Stimulated activated CD4-positive, alpha-beta T cell treated with anti-CD3 and anti-CD28 coated beads, TNF-alpha, amount 100 ng/mL, for 24 hours (primary cell): Measurements from ENCODE around the gene LINC00305.

Source experiments
- DNase-seq, 3 experiments: peaks; one replicate each; pipeline ENCODE4 v3.0.0-alpha.2; 2020; ENCODE audit warnings: low read depth in 3 of 3

Gene LINC00305

GRCh38 chr18:64115881-64116280, 33.0 kb downstream of the LINC00305 start:
- DNase-seq, result no peak

- no peak for DNase-seq
These were observed 36.9 kb downstream of the LINC00305 start for GRCh38 chr18:64111950-64112349.

DNA sequence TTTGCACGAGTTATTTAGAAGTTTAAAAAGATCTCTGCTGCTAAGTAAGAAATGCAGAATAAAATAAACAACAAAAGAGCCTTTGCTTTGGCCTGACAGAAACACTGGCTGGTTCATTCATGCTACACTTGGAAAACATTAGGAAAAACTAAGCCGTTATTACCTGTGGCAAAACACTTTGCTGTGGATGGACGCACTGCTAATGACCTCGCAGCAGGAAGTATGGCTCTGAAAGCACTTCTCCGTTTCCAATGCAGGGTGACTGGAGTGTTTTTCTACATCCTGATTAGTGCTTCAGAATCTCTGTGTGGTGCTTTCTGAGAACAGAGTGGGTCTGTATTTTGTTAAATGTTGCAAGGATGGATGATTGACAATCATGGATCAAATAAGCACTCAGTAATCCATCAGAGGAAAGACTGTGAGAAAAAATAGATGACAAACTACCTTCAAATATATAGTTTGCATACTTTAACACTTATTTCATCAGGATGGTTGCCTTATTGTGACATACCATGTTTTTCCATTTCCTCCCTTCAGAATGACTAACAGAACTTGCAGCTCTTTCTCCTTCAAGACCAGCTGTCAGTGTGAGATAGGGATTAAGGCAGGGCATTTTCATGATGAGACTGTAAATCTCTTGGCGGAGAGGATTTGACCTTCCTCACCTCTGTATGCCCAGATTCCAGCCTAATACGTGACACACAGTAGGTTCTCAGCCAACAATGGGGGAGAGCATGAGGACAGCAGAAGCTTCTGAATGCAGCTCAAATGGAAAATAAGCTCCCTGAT, 38.0 kb downstream of the LINC00305 start:
- DNase-seq, result no peak

- no peak for DNase-seq
These were observed 44.9 kb downstream of the LINC00305 start for GRCh38 chr18:64103986-64104385.

DNA sequence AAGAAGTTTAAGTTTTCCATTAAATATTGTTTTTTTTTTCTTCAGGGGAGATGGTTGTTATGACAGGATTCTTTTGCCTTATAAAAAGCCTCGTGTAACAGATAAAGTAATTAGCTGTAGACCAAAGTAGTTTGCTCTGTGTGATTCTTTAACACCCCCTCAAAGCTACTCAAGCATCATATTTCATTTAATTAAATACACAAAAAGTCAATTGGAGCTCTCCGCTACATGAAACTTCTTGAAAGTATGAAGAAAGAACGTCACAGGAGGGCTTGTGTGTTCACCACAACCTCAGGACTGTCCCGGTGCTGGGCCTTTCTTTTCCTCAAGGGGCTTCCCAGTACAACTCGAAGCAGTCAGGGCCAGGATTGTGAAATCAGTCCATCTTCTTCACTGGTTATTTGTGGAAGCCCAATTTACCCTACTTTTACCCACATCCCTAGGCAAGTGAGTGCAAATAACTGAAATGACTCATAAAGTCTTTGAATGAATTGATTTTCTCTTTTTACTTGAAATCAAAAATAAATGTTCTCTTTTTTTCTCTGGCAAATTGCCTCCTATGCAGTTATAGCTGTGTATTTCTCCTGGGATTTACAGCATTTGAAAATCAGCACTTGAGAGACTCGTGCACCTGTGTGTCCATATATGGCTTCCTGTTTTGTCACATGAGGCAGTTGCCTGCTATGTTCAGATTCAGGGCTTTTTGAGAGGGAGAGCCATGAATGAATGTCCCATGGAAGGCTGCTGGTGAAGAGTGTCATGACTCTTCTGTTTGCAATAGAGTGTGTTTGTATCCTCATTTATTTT, 48.6 kb downstream of the LINC00305 start:
- no peak for DNase-seq

DNA sequence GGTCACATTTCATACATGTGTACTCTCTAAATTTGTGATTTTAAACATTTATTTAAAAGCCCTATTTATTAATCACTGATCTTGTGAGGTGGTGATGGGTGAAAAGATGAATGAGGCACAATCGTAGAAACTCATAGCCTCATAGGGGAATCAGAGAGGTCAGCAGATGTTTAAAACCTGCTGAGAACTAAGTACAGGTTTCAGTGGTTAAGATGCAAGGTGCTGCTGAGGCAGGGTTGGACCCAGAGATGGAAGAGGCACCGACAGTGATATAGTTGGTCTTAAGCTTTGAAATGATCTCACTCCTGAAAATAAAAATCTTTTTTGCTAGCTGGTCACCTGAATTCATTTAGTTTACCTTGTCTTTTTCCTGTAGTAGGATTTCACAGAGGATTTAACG, 49.6 kb downstream of the LINC00305 start:
- no peak for DNase-seq

GRCh38 chr18:64097497-64097896, 51.4 kb downstream of the LINC00305 start:
- DNase-seq, result no peak

- DNase-seq, result no peak
These were observed 53.8 kb downstream of the LINC00305 start for GRCh38 chr18:64095056-64095455.

GRCh38 chr18:64094210-64094609, 54.7 kb downstream of the LINC00305 start:
- no peak for DNase-seq

DNA sequence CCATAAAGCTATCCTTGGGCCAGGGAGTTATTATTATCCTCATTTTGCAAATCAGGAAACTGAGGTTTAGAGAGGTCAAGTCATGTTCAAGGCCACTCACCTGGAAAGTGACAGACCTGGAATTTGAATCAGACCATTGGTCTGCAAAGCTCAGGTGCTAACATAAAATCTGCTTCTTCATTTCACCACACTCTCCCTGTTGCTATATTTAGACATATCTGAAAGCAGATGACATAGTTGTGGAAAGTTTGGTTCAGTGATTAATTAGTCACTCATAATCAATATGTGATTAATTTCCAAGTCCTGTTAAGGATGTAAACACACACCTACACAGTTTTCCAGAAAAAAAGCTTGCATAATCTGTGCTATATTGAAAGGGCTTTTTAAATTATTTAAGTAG, 57.4 kb downstream of the LINC00305 start:
- no peak for DNase-seq

DNA sequence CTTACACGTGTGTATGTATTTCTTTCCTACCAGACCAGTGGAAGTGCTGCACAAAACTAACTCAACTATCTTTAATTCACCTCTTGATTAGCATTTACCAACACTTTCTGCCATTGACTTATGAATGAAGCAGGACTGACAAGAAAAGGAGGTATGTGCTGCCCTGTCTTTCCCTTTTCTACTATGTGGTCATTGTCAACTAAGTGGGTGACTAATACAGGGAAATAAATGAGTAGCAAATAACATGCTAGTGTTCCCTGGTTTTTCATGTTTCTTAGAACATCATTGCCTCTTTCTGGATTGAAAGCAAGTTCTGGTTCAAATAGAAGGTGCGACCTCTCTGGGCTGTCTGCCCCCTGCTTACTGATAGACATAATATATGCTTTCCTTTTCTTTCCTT, 58.0 kb downstream of the LINC00305 start:
- no peak for DNase-seq

DNA sequence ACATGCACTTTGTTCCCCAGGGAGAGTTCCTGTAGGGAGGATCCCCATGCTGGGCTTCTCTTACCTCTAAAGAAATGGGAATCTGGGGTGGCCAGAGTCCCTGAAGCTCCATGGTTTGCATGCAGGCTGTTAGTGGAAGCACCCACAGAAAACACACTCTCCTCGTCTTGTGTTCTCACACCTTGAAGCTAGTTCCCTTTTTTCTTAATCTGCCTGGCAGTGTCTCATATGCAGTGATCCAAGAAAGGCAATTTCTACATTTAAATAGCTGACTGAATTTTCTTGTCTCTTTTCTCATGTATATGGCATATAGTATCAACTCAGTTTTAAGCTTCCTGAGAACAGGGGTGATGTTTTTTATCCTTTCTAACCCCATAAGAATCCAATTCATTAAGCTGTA, 65.0 kb downstream of the LINC00305 start:
- no peak for DNase-seq

DNA sequence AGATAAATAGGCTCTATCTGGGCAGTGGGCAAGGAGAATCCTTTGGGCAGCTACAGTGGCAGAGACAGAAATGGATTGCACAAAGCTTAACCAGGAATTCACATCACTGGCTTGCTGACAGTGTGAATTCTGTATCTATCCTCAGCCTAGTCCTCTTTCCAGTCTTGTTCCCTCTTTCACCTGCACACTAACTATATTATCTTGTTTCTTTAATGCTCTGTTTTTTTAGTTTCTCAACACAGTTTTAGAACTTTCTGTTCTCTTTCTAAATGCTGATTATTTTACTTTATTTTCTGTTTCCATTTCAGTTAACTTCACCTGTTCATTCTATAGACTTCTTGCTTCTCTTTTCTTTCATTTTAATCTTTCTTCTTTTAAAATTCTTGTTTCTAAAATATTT, 66.4 kb downstream of the LINC00305 start:
- no peak for DNase-seq

DNA sequence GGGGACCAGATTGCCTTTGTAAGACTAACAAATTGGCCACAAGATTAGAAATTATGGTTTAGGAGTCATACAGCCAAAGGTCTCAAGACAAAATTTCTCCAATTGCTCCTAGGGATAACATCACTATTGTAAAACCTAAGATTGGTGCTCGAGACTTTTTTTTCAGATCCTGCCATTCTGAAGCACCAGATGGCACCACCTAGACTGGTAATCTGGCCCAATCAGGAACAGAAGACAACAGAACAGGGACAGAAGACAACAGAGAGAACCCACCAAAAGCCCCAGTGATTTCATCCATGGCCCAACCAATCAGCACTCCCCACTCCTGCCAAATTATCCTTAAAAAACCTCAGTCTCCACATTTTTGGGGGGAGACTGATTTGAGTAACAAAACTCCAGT, 66.8 kb downstream of the LINC00305 start:
- DNase-seq, result no peak

- no peak for DNase-seq
These were observed 74.9 kb downstream of the LINC00305 start for GRCh38 chr18:64073971-64074370.

DNA sequence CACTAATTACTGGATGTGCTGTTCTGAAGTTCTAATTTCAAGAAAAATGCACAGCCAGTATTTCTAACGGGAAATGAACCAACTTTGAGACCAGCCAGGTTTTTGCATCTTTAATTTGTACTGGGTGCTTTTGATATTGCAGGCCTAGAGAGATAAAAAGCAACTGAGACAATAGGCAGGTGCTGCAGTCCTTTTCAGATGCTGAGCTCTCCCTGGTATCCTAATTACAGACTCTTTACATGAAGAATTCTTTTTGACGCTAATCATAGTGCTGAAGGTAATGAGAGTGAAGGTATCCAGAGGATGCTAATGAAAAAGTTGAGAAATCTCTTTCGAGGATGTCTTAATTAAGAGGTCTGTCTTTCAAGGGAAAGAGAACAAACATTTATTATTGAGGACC, 93.9 kb downstream of the LINC00305 start:
- no peak for DNase-seq

- DNase-seq, result no peak
These were observed 95.6 kb downstream of the LINC00305 start for GRCh38 chr18:64053246-64053645.

DNA sequence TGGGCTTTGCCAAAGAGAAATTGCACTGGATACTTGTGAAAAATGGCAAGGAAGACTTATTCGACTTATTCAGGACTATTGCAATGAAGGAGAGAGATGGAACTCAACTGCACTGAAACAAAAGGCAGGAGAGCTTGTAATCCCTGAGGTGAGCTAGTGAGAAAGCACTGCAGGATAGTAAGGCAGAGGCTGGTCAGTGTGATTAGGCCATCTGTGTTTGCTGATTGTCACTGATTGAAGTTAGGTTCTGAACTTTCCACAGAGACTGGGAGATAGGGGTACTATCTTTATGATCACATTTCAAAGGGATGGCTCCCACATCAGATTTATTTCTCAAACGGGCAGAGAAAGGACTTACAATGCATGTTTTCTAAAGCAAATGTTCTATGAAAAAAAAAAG, 96.1 kb downstream of the LINC00305 start:
- DNase-seq, result no peak

DNA sequence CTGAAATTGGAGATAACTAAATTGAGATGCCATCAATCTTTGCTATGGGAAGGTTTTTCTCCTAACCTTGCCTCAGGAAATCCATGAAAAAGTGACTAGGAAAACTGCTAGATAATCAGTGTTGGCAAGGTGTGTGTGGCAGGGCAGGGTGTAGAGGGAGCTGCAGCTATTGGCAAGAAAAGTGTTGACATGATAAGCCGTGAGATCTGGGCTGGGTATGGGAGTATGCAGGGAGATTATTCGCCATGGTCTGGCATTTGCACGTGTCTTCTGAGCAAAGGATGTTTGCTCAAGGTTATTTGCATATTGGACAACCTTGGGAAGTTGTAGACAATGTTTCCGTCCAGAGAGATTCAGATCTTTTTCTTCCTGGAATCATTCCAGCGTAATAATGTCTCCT, 104.3 kb downstream of the LINC00305 start:
- DNase-seq, result no peak

DNA sequence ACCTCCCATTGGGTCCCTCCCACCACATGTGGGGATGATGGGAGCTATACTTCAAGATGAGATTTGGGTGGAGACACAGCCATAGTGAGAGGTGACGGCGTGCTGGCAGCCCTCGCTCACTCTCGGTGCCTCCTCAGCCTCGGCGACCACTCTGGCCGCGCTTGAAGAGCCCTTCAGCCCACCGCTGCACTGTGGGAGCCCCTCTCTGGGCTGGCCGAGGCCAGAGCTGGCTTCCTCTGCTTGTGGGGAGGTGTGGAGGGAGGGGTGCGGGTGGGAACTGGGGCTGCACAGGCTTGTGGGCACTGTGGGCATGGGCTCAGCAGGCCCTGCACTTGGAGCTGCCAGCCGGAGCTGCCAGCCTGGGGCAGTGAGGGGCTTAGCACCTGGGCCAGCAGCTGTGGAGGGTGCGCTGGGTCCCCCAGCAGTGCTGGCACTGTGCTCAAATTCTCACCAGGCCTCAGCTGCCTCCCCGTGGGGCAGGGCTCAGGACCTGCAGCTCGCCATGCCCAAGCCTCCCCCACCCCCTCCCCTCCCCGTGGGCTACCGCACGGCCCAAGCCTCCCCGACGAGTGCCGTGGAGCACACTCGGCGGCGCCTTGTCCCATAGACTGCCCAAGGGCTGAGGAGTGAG, 106.0 kb downstream of the LINC00305 start:
- no peak for DNase-seq

GRCh38 chr18:64037812-64038414, 111.0 kb downstream of the LINC00305 start:
- DNase-seq, result no peak

- DNase-seq, result no peak
These were observed 116.6 kb downstream of the LINC00305 start for GRCh38 chr18:64032312-64032711.
